ENCODE data around the gene UBA52. TPM values are rescaled to one million over a fixed set of nuclear protein-coding genes. Genes with fewer than 3 reads are reported as not detected.

UBA52 gene
- total and polyA plus RNA-seq, 2 experiments from 2014 or later, result 470 to 561 TPM

GRCh38 chr19:18532168-18532890, 39.3 kb upstream of the UBA52 start:
- TF ChIP-seq CTCF (IDR thresholded peaks at IDR 0.05; ENCODE audit: poor library complexity) (no peak), EZH2 (IDR thresholded peaks at IDR 0.05; ENCODE audit: borderline replicate concordance) (no peak), EZH2phosphoT487 (IDR thresholded peaks at IDR 0.05; ENCODE audit: low read depth, severe bottlenecking, unreplicated experiment) (no peak)
- no peaks in the 10 kb centered on the region for H3K36me3 ChIP-seq (replicated peaks; ENCODE audit: insufficient read depth, low read depth)

GRCh38 chr19:18533058-18533457, 38.6 kb upstream of the UBA52 start:
- Histone ChIP-seq H2AFZ (no peak overlapping the region), H3K9me2 (replicated peaks; ENCODE audit: insufficient read depth) (no peaks in the 10 kb centered on the region), H3K4me1 (ENCODE audit: insufficient read depth) (no peaks in the 10 kb centered on the region), H4K20me1 (ENCODE audit: insufficient read depth, poor library complexity, severe bottlenecking) (no peaks in the 10 kb centered on the region), H3K27me3 (no peaks in the 10 kb centered on the region), H3K4me3 (no peak overlapping the region), H3K4me2 (no peak overlapping the region), H3K27ac (no peak overlapping the region), H3K36me3 (replicated peaks; ENCODE audit: insufficient read depth, low read depth) (no peaks in the 10 kb centered on the region), H3K79me2 (no peaks in the 10 kb centered on the region), H3K9me3 (ENCODE audit: low read depth) (no peaks in the 10 kb centered on the region)
- no peak for TF ChIP-seq EZH2phosphoT487 (IDR thresholded peaks at IDR 0.05; ENCODE audit: low read depth, severe bottlenecking, unreplicated experiment)
- TF ChIP-seq CTCF (IDR thresholded peaks at IDR 0.05; ENCODE audit: poor library complexity), result no peak
- no peak for TF ChIP-seq EZH2 (IDR thresholded peaks at IDR 0.05; ENCODE audit: borderline replicate concordance)
- 98% methylated on average over 4 of the region's 4 CpGs for WGBS (ENCODE audit: low lambda C conversion rate, missing lambda C conversion rate)
- no peak for DNase-seq (ENCODE audit: low spot score)

More at GRCh38 chr19:18532168-18532890, 39.3 kb upstream of the UBA52 start:
- H3K79me2 ChIP-seq, result no peaks in the 10 kb centered on the region
- no peaks in the 10 kb centered on the region for H3K9me3 ChIP-seq (ENCODE audit: low read depth)
- no peak overlapping the region for H3K4me2 ChIP-seq
- H3K4me3 ChIP-seq, result no peak overlapping the region
- H3K27ac ChIP-seq, result no peak overlapping the region
- H3K4me1 ChIP-seq (ENCODE audit: insufficient read depth), result no peaks in the 10 kb centered on the region
- H2AFZ ChIP-seq, result no peak overlapping the region
- H3K27me3 ChIP-seq, result no peaks in the 10 kb centered on the region
- DNase-seq (ENCODE audit: low spot score), result no peak
- 96% methylated on average over 22 of the region's 22 CpGs for WGBS (ENCODE audit: low lambda C conversion rate, missing lambda C conversion rate)
- no peaks in the 10 kb centered on the region for H4K20me1 ChIP-seq (ENCODE audit: insufficient read depth, poor library complexity, severe bottlenecking)
- no peaks in the 10 kb centered on the region for H3K9me2 ChIP-seq (replicated peaks; ENCODE audit: insufficient read depth)

- H3K27me3 ChIP-seq, result no peaks in the 10 kb centered on the region
- no peaks in the 10 kb centered on the region for H3K9me3 ChIP-seq (ENCODE audit: low read depth)
- WGBS (ENCODE audit: low lambda C conversion rate, missing lambda C conversion rate), result 98% methylated on average over 10 of the region's 10 CpGs
- DNase-seq (ENCODE audit: low spot score), result no peak
- no peaks in the 10 kb centered on the region for H3K9me2 ChIP-seq (replicated peaks; ENCODE audit: insufficient read depth)
- no peak overlapping the region for H3K4me2 ChIP-seq
- no peaks in the 10 kb centered on the region for H4K20me1 ChIP-seq (ENCODE audit: insufficient read depth, poor library complexity, severe bottlenecking)
- no peak for TF ChIP-seq CTCF (IDR thresholded peaks at IDR 0.05; ENCODE audit: poor library complexity)
- TF ChIP-seq EZH2phosphoT487 (IDR thresholded peaks at IDR 0.05; ENCODE audit: low read depth, severe bottlenecking, unreplicated experiment), result no peak
- TF ChIP-seq EZH2 (IDR thresholded peaks at IDR 0.05; ENCODE audit: borderline replicate concordance), result no peak
- H3K4me3 ChIP-seq, result no peak overlapping the region
- H3K36me3 ChIP-seq (replicated peaks; ENCODE audit: insufficient read depth, low read depth), result no peaks in the 10 kb centered on the region
- no peak overlapping the region for H2AFZ ChIP-seq
- H3K79me2 ChIP-seq, result peaks cover 2% of the 10 kb centered on the region
- H3K4me1 ChIP-seq (ENCODE audit: insufficient read depth), result no peaks in the 10 kb centered on the region
- H3K27ac ChIP-seq, result no peak overlapping the region
These were observed 35.2 kb upstream of the UBA52 start for GRCh38 chr19:18536475-18536874.

Data from hepatocyte (in vitro differentiated cells).